ENCODE data around the gene SLA2. TPM values are rescaled to one million over a fixed set of nuclear protein-coding genes. Genes with fewer than 3 reads are reported as not detected.
"Not testable (repeated sequence)": the region's sequence is repeated elsewhere in the genome, so short reads cannot be mapped to it uniquely, and the experiment has no call there.

SLA2 gene
- 0.03 TPM in 1 of 2 replicates, not detected in the other for polyA plus RNA-seq (2012; rRNA removed)
- 0.03 TPM in 1 of 2 replicates, not detected in the other for polyA plus RNA-seq (2012; cell fraction: cytosol; rRNA removed)
- polyA plus RNA-seq (2012; cell fraction: nucleus; rRNA removed) = 0.08 and 0.14 TPM in 2 replicates

- no peak within 1 kb of the TSS for H3K4me2 ChIP-seq
- H3F3A ChIP-seq (replicated peaks; ENCODE audit: insufficient read depth) = no peaks in the 10 kb centered on the region
- H3K4me1 ChIP-seq (ENCODE audit: control insufficient read depth in 1 of 2, insufficient read depth in 2 of 2, low read depth in 1 of 2, low read length in 1 of 2) = no peaks in the 10 kb centered on the region
- DNase-seq = no peak
- no peak within 1 kb of the TSS for H3K9ac ChIP-seq
- no peaks in the 10 kb centered on the region for H3K27me3 ChIP-seq (ENCODE audit: insufficient read depth)
- 90% methylated on average over 3 of the region's 9 CpGs for WGBS (ENCODE audit: low lambda C conversion rate)
- H3K9me2 ChIP-seq = no peaks in the 10 kb centered on the region
- H3K36me3 ChIP-seq (replicated peaks in 1 of 2; ENCODE audit: control insufficient read depth in 1 of 2, insufficient read depth in 2 of 2, low read length in 1 of 2) = no peaks in the 10 kb centered on the region
- no peak within 1 kb of the TSS for H3K4me3 ChIP-seq (ENCODE audit: low read depth in 2 of 2, low read length in 1 of 2)
- no peaks in the 10 kb centered on the region for H3K79me2 ChIP-seq (ENCODE audit: insufficient read depth)
- H3K27ac ChIP-seq (ENCODE audit: low read depth in 2 of 2, low read length in 1 of 2) = no peak within 1 kb of the TSS
- ChIA-PET POLR2A (interaction anchor here (0.6 kb wide), 1 partner anchor 300 kb away, joined by 4 read pairs; no protein-coding TSS in a partner anchor), CTCF (no interaction called here)
- no peaks in the 10 kb centered on the region for H4K20me1 ChIP-seq (ENCODE audit: insufficient read depth)
- no peaks in the 10 kb centered on the region for H3K9me3 ChIP-seq
- H2AFZ ChIP-seq (ENCODE audit: low read depth) = no peak within 1 kb of the TSS
- TF ChIP-seq JUND (IDR thresholded peaks at IDR 0.05) = no peak
- TF ChIP-seq RXRA (IDR thresholded peaks at IDR 0.05; ENCODE audit: borderline replicate concordance, low read depth) = no peak
- TF ChIP-seq TEAD4 (IDR thresholded peaks at IDR 0.05; ENCODE audit: borderline replicate concordance, insufficient read depth) = no peak
- no peak for TF ChIP-seq REST (IDR thresholded peaks at IDR 0.05; ENCODE audit: low read depth, low read length)
- no peak for TF ChIP-seq USF1 (IDR thresholded peaks at IDR 0.05; ENCODE audit: borderline replicate concordance, low read depth)
- no peak for TF ChIP-seq EP300 (IDR thresholded peaks at IDR 0.05; ENCODE audit: borderline replicate concordance in 1 of 2, low read depth in 1 of 2, low read length in 1 of 2)
- TF ChIP-seq RFX5 (IDR thresholded peaks at IDR 0.05; ENCODE audit: low read length) = no peak
- no peak for TF ChIP-seq FOSL2 (IDR thresholded peaks at IDR 0.05; ENCODE audit: borderline replicate concordance, low read depth)
- TF ChIP-seq TAF1 (IDR thresholded peaks at IDR 0.05; ENCODE audit: borderline replicate concordance, low read depth, low read length) = no peak
- no peak for TF ChIP-seq ZBTB33 (IDR thresholded peaks at IDR 0.05; ENCODE audit: borderline replicate concordance, low read depth)
- TF ChIP-seq CTCF (IDR thresholded peaks at IDR 0.05) = no peak
- no peak for TF ChIP-seq CHD2 (IDR thresholded peaks at IDR 0.05; ENCODE audit: low read length, partially characterized antibody)
- TF ChIP-seq FOXM1 (IDR thresholded peaks at IDR 0.05; ENCODE audit: low read depth) = no peak
Measured at GRCh38 chr20:36645998-36646397, at the start of gene SLA2. TSS of gene SLA2 (minus strand) at chr20:36646196. CDS start at chr20:36641335, 4,861 bp downstream.

GRCh38 chr20:36695467-36695866 lies 49.5 kb upstream of the SLA2 start:
- H3K4me2 ChIP-seq; H3K9me3 ChIP-seq; H3K4me3 ChIP-seq (ENCODE audit: low read depth in 2 of 2, low read length in 1 of 2); H4K20me1 ChIP-seq (ENCODE audit: insufficient read depth); POLR2A ChIA-PET; H3K9ac ChIP-seq; H3F3A ChIP-seq (replicated peaks; ENCODE audit: insufficient read depth); H3K27me3 ChIP-seq (ENCODE audit: insufficient read depth); H3K4me1 ChIP-seq (ENCODE audit: control insufficient read depth in 1 of 2, insufficient read depth in 2 of 2, low read depth in 1 of 2, low read length in 1 of 2); H3K79me2 ChIP-seq (ENCODE audit: insufficient read depth); H3K27ac ChIP-seq (ENCODE audit: low read depth in 2 of 2, low read length in 1 of 2); H2AFZ ChIP-seq (ENCODE audit: low read depth); H3K36me3 ChIP-seq (replicated peaks in 1 of 2; ENCODE audit: control insufficient read depth in 1 of 2, insufficient read depth in 2 of 2, low read length in 1 of 2); DNase-seq; H3K9me2 ChIP-seq: not testable (repeated sequence)
- CTCF ChIA-PET = interaction anchor here (1.5 kb wide), 1 partner anchor 12 kb away, joined by 3 read pairs; no protein-coding TSS in a partner anchor
- 93% methylated on average over 8 of the region's 8 CpGs for WGBS (ENCODE audit: low lambda C conversion rate)
